ENCODE results near the gene PIK3R5. TPM values are rescaled to one million over a fixed set of nuclear protein-coding genes. Genes with fewer than 3 reads are reported as not detected.
A peak's percentile ranks its signal among the peaks of the same experiment; 100 is the strongest.

PIK3R5 gene
- total RNA-seq, 6 donors from 2014 or later, result 22.3 to 175 (median 49.8) TPM

DNA sequence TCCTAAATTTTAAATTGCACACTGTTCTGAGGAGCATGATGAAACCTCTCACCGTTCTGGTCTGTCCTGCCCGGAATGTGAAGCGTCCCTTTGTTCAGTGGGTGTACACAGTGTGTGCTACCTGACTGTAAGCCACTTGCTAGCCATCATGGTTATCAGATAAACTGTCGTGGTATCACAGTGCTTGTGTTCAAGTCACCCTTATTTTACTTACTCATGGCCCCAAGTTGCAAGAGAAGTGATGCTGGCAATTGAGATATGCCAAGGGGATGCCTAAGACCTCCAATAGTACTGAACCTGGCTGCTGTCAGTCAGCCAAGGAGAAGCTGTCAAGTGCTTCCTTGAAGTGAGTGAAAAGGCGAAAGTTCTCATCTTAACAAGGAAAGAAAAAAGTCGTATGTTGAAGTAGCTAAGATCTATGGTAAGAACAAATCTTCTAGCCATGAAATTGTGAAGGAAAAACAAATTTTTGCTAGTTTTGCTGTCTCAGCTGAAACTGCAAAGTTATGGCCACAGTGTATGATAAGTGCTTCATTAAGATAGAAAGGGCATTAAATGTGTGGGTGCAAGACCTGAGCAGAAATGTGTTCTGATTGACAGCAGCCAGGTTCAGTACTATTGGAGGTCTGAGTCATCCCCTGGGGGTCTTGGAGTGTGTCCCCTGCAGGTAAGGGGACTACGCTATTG is 103.9 kb downstream of the PIK3R5 start:
- Histone ChIP-seq H3K27me3 (no peaks in the 10 kb centered on the region), H3K4me3 (no peak overlapping the region), H3K27ac (no peak overlapping the region), H3K4me1 (peaks cover 6 to 20% (median 17%) of the 10 kb centered on the region in 4 donors), H3K36me3 (no peaks in the 10 kb centered on the region), H3K9me3 (no peaks in the 10 kb centered on the region)
- 44 to 58% methylated on average over 7 of the region's 7 CpGs for WGBS, 2 donors
- DNase-seq, result no peak
- no peak for TF ChIP-seq POLR2AphosphoS5 (IDR thresholded peaks at IDR 0.05)
- TF ChIP-seq POLR2A (IDR thresholded peaks at IDR 0.05), result no peak
- TF ChIP-seq, protein P1, sequence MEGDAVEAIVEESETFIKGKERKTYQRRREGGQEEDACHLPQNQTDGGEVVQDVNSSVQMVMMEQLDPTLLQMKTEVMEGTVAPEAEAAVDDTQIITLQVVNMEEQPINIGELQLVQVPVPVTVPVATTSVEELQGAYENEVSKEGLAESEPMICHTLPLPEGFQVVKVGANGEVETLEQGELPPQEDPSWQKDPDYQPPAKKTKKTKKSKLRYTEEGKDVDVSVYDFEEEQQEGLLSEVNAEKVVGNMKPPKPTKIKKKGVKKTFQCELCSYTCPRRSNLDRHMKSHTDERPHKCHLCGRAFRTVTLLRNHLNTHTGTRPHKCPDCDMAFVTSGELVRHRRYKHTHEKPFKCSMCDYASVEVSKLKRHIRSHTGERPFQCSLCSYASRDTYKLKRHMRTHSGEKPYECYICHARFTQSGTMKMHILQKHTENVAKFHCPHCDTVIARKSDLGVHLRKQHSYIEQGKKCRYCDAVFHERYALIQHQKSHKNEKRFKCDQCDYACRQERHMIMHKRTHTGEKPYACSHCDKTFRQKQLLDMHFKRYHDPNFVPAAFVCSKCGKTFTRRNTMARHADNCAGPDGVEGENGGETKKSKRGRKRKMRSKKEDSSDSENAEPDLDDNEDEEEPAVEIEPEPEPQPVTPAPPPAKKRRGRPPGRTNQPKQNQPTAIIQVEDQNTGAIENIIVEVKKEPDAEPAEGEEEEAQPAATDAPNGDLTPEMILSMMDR (IDR thresholded peaks at IDR 0.05), result no peak
- TF ChIP-seq EP300 (IDR thresholded peaks at IDR 0.05), result no peak
- ATAC-seq (ENCODE audit: low FRiP score in 2 of 2), result no peak

GRCh38 chr17:8859804-8860430 is 105.6 kb downstream of the PIK3R5 start:
- ATAC-seq (ENCODE audit: low FRiP score in 2 of 2) (no peak), DNase-seq (no peak)
- no peaks in the 10 kb centered on the region for H3K9me3 ChIP-seq
- H3K27me3 ChIP-seq, result no peaks in the 10 kb centered on the region
- TF ChIP-seq, protein P1 (IDR thresholded peaks at IDR 0.05), result no peak
- no peak for TF ChIP-seq EP300 (IDR thresholded peaks at IDR 0.05)
- no peak for TF ChIP-seq POLR2A (IDR thresholded peaks at IDR 0.05)
- TF ChIP-seq POLR2AphosphoS5 (IDR thresholded peaks at IDR 0.05), result no peak
- H3K4me1 ChIP-seq, result peaks cover 6 to 20% (median 17%) of the 10 kb centered on the region in 4 donors
- 91 to 92% methylated on average over 14 of the region's 14 CpGs for WGBS, 2 donors
- no peaks in the 10 kb centered on the region for H3K36me3 ChIP-seq
- no peak overlapping the region for H3K27ac ChIP-seq
- H3K4me3 ChIP-seq, result no peak overlapping the region

DNA sequence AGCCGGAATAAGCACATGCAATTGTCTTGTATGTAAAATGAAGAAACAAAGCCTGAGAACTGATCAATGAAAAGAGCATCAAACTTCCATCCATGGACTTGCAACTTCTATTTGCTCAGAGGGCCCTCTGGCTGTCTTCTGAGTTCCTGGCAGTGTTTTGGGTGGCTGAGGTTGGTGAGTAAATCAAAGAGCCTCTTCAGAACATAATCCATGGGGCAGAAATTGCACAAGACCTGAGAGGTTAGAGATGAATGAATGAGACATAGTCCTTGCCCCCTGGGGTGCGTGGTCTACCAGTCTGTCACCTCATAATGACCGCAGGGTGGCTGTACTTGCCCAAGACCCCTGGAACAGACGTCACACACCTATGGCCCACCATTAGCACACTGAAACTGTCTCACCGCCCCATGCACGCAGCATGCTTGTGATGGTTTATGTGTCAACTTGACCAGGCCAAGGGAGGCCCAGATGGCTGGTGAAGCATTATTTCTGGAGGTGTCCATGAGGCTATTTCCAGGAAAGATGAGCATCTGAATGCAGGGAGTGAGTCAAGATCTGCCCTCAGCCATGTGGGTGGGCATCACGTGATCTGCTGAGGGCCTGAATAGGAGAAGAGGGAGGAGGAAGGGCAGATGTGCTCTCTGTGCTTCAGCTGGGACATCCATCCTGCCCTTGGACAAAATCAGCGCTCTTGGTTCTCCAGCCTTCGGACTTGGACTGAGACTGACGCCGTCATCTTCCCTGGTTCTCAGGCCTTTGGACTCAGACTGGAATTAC is 106.3 kb downstream of the PIK3R5 start:
- 78 to 81% methylated on average over 10 to 11 of the region's 11 CpGs for WGBS, 2 donors
- Histone ChIP-seq H3K4me3 (no peak overlapping the region), H3K36me3 (no peaks in the 10 kb centered on the region), H3K27me3 (no peaks in the 10 kb centered on the region), H3K9me3 (no peaks in the 10 kb centered on the region), H3K4me1 (peaks cover 6 to 20% (median 17%) of the 10 kb centered on the region in 4 donors), H3K27ac (peak overlapping the region in 1 of 4 donors; percentile 21)
- DNase-seq, result peak in 1 of 2 donors; percentile 45
- peak in 1 of 2 donors; percentile 61 for ATAC-seq (ENCODE audit: low FRiP score in 2 of 2)
- no peak for TF ChIP-seq POLR2A (IDR thresholded peaks at IDR 0.05)
- TF ChIP-seq EP300 (IDR thresholded peaks at IDR 0.05), result no peak
- TF ChIP-seq, protein P1 (IDR thresholded peaks at IDR 0.05), result no peak
- TF ChIP-seq POLR2AphosphoS5 (IDR thresholded peaks at IDR 0.05), result no peak

- Histone ChIP-seq H3K36me3 (no peaks in the 10 kb centered on the region), H3K27ac (no peak overlapping the region), H3K4me1 (peaks cover 6 to 20% (median 17%) of the 10 kb centered on the region in 4 donors), H3K27me3 (no peaks in the 10 kb centered on the region), H3K4me3 (no peak overlapping the region), H3K9me3 (no peaks in the 10 kb centered on the region)
- WGBS, 2 donors, result 17 to 19% methylated on average over 5 of the region's 5 CpGs
- DNase-seq, result no peak
- no peak for TF ChIP-seq EP300 (IDR thresholded peaks at IDR 0.05)
- TF ChIP-seq, protein P1 (IDR thresholded peaks at IDR 0.05), result no peak
- no peak for TF ChIP-seq POLR2AphosphoS5 (IDR thresholded peaks at IDR 0.05)
- no peak for TF ChIP-seq POLR2A (IDR thresholded peaks at IDR 0.05)
- no peak for ATAC-seq (ENCODE audit: low FRiP score in 2 of 2)
These were observed 107.6 kb downstream of the PIK3R5 start for GRCh38 chr17:8857919-8858318.
